Activated naive CD4-positive, alpha-beta T cell treated with anti-CD3 and anti-CD28 coated beads, Interleukin-2, amount 50 U/mL, for 72 hours (primary cell): ENCODE data around the gene PLXNB1. TPM values are rescaled to one million over a fixed set of nuclear protein-coding genes. Genes with fewer than 3 reads are reported as not detected.

Experiments used
- ATAC-seq, 2 donors: fragments of 150-1000 bp; cut with Tn5 transposase; 2 replicates each; pipeline ENCODE4 v1.10.0; 2021; ENCODE audit warnings: mild to moderate bottlenecking in 2 of 2, moderate library complexity in 2 of 2
- DNase-seq, 2 donors: peaks; one replicate each; pipeline ENCODE4 v3.0.0; 2021 to 2022; ENCODE audit warnings: low spot score in 2 of 2
- H3K27ac Mint-ChIP-seq, 2 donors: one replicate each; pipeline ENCODE4 v1.8.0; 2022; ENCODE audit warnings: mild to moderate bottlenecking in 2 of 2, mixed read lengths in 2 of 2
- H3K36me3 Mint-ChIP-seq, 2 donors: one replicate each; pipeline ENCODE4 v1.8.0; 2022; ENCODE audit warnings: mixed read lengths in 2 of 2
- H3K9me3 Mint-ChIP-seq, 2 donors: one replicate each; pipeline ENCODE4 v1.8.0; 2022; ENCODE audit warnings: mixed read lengths in 2 of 2
- total RNA-seq, 2 donors: library from RNA; stranded (reverse); gene quantifications; one replicate each; pipeline ENCODE4 v1.2.3, GENCODE V29; 2022

Gene PLXNB1
- total RNA-seq, 2 donors from 2014 or later: 3.0 to 7.3 TPM

DNA sequence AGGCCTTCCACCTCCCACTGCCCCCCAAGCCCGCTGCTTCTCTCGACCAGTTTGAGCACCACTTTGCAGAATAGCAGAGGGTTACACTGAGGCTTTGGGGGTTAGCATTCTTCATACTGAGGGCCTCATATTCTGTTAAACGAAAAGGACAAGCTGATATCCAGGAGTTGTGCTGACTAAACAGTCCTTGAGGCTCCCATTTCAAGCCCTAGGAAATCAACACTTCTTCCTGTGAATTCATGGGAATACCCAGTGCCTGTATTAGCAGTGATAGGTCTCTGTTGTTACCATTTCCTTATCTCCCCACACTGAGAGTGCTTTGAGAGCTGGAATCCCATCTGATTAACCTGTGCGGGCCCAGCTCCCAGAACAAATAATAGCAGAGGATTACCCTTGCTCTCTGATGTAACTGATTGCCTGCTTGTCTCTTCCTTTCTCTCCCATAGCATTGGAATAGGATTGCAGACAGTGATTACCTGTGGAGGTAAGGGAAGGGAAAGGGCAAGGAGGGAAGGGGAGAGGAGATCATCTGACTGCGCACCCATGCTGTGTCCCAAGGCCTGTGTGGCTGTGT is 56.9 kb downstream of the PLXNB1 start:
- DNase-seq (no peak), ATAC-seq (no peak)
- Mint-ChIP-seq H3K9me3 (no peaks in the 10 kb centered on the region), H3K27ac (no peak overlapping the region), H3K36me3 (no peaks in the 10 kb centered on the region)

GRCh38 chr3:48372377-48372770 is 57.5 kb downstream of the PLXNB1 start:
- DNase-seq: no peak
- no peak for ATAC-seq
- Mint-ChIP-seq H3K27ac (no peak overlapping the region), H3K36me3 (no peaks in the 10 kb centered on the region), H3K9me3 (no peaks in the 10 kb centered on the region)

DNA sequence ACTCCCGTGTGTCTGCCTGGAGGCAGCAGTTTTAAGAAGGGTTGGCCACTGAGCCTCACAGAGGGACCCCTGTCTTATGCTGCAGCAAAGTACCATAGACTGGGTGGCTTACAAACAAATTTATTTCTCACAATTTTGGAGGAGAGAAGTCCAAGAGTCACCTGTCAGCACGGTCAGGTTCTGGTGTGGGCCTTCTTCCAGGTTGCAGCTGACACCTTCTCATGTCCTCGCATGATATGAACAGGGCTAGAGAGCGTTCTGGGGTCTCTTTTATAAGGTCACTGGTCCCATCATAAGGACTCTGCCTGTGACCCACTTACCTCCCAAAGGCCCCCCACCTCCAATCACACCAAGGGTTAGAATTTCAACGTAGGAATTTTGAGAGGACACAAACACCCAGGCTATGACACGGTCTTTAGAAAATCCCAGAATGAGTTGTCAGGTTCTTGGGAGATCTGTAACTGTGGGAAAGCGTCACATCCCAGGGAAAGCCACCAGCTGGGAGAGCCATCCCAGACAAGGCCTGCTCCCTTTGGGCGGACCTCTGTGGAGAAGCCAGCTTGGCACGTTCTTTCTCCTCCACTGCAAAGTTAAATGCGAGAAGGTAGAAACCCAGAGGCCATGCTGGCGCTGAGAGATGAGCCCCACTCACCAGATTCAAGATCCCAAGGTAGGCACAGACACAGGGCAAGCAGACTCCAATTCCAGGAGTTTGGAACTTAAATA is 58.1 kb downstream of the PLXNB1 start, which contains the start of gene FBXW12:
Gene FBXW12, plus strand, starts transcription at position 569 of the 726 bp plus-strand sequence. CDS start 549 bp downstream, outside the sequence.
- no peak within 1 kb of the TSS for H3K27ac Mint-ChIP-seq
- no peaks in the 10 kb centered on the region for H3K9me3 Mint-ChIP-seq
- DNase-seq (no peak), ATAC-seq (no peak)
- H3K36me3 Mint-ChIP-seq: no peaks in the 10 kb centered on the region

GRCh38 chr3:48370333-48370713 is 59.6 kb downstream of the PLXNB1 start:
- Mint-ChIP-seq H3K27ac (no peak overlapping the region), H3K9me3 (no peaks in the 10 kb centered on the region), H3K36me3 (no peaks in the 10 kb centered on the region)
- ATAC-seq: no peak
- no peak for DNase-seq

- DNase-seq (no peak), ATAC-seq (no peak)
- Mint-ChIP-seq H3K27ac (no peak overlapping the region), H3K9me3 (peaks cover 0 to 2% of the 10 kb centered on the region in 2 donors), H3K36me3 (no peaks in the 10 kb centered on the region)
Measured at GRCh38 chr3:48369693-48370332, 60.1 kb downstream of the PLXNB1 start.

DNA sequence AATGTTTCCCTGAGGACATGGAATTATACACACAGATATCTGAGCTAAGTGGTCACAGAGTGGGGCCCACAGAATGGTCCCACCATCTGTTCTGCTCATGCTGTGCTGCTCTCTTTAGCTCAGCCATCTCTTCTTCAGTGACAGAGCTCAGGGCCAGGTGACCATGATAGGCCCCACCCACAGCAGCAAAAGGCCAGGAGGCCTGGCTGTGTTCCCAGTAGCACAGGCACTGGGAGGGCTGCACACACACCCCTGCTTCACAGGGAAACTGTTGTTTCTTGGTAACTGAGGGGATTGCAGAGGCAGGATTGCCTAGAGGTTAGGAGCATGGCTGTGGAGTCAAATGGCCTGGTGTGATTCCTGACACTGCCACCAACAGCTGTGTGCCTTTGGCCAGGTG is 62.7 kb downstream of the PLXNB1 start:
- Mint-ChIP-seq H3K27ac (no peak overlapping the region), H3K9me3 (peaks cover 1 to 4% of the 10 kb centered on the region in 2 donors), H3K36me3 (no peaks in the 10 kb centered on the region)
- ATAC-seq (no peak), DNase-seq (no peak)

GRCh38 chr3:48364840-48365239 is 65.0 kb downstream of the PLXNB1 start:
- no peak for ATAC-seq
- DNase-seq: no peak
- peaks cover 10% of the 10 kb centered on the region in 2 donors for H3K9me3 Mint-ChIP-seq
- peaks cover 6 to 8% of the 10 kb centered on the region in 2 donors for H3K36me3 Mint-ChIP-seq
- no peak overlapping the region for H3K27ac Mint-ChIP-seq

GRCh38 chr3:48361928-48362327 is 68.0 kb downstream of the PLXNB1 start:
- peaks cover 10% of the 10 kb centered on the region in 2 donors for H3K9me3 Mint-ChIP-seq
- no peak overlapping the region for H3K27ac Mint-ChIP-seq
- DNase-seq: no peak
- peaks cover 6 to 8% of the 10 kb centered on the region in 2 donors for H3K36me3 Mint-ChIP-seq
- no peak for ATAC-seq

- DNase-seq (no peak), ATAC-seq (no peak)
- peaks cover 6% of the 10 kb centered on the region in 2 donors for H3K36me3 Mint-ChIP-seq
- H3K27ac Mint-ChIP-seq: no peak overlapping the region
- H3K9me3 Mint-ChIP-seq: peaks cover 5 to 6% of the 10 kb centered on the region in 2 donors
Measured at GRCh38 chr3:48356419-48356818, 73.5 kb downstream of the PLXNB1 start.

- ATAC-seq (no peak), DNase-seq (no peak)
- no peak overlapping the region for H3K27ac Mint-ChIP-seq
- no peaks in the 10 kb centered on the region for H3K36me3 Mint-ChIP-seq
- H3K9me3 Mint-ChIP-seq: no peaks in the 10 kb centered on the region
Measured at GRCh38 chr3:48353987-48354386, 75.9 kb downstream of the PLXNB1 start.

Other genes with a start within 250 kb of the PLXNB1 start
- gene CDC25A, start 241.7 kb downstream of the PLXNB1 start, total RNA-seq: 10 to 100 TPM; 29.0 to 37.6 TPM
- gene CAMP, start 206.6 kb downstream of the PLXNB1 start, total RNA-seq: not detected
- 10 to 100 TPM; 24.2 to 58.3 TPM for gene ZNF589, start 189.0 kb downstream of the PLXNB1 start, total RNA-seq
- 10 to 100 TPM; 23.2 to 25.5 TPM for gene NME6, start 128.7 kb downstream of the PLXNB1 start, total RNA-seq
- gene SPINK8, start 96.4 kb downstream of the PLXNB1 start, total RNA-seq: not detected
- gene FBXW12, start 57.9 kb downstream of the PLXNB1 start, total RNA-seq: not detected
- gene CCDC51, start 10.0 kb upstream of the PLXNB1 start, total RNA-seq: 10 to 100 TPM; 21.7 to 27.1 TPM
- gene TMA7, start 10.2 kb upstream of the PLXNB1 start, total RNA-seq: 100 to 1,000 TPM; 168 to 307 TPM
- 10 to 100 TPM; 10.1 to 15.9 TPM for gene ATRIP, start 16.7 kb upstream of the PLXNB1 start, total RNA-seq
- gene SHISA5, start 74.1 kb upstream of the PLXNB1 start, total RNA-seq: 10 to 100 TPM; 64.0 to 75.3 TPM
- 100 to 1,000 TPM in 1 of 2 donors, 1 to 10 TPM in 1; 6.3 to 139 TPM for gene PFKFB4, start 126.7 kb upstream of the PLXNB1 start, total RNA-seq
- under 1 TPM in 1 of 2 donors, not detected in 1; 0.21 TPM for gene UCN2, start 133.7 kb upstream of the PLXNB1 start, total RNA-seq
- gene COL7A1, start 165.2 kb upstream of the PLXNB1 start, total RNA-seq: 1 to 10 TPM; 3.2 to 5.5 TPM
- 100 to 1,000 TPM; 257 to 269 TPM for gene UQCRC1, start 179.6 kb upstream of the PLXNB1 start, total RNA-seq
- gene TMEM89, start 191.7 kb upstream of the PLXNB1 start, total RNA-seq: under 1 TPM in 1 of 2 donors, not detected in 1; 0.36 TPM
- 100 to 1,000 TPM in 1 of 2 donors, 10 to 100 TPM in 1; 38.3 to 110 TPM for gene SLC26A6, start 205.4 kb upstream of the PLXNB1 start, total RNA-seq
- gene CELSR3, start 232.8 kb upstream of the PLXNB1 start, total RNA-seq: 10 to 100 TPM; 12.6 to 13.1 TPM